Measurements from ENCODE around the gene CELA2B. TPM values are rescaled to one million over a fixed set of nuclear protein-coding genes. Genes with fewer than 3 reads are reported as not detected.
A peak's percentile ranks its signal among the peaks of the same experiment; 100 is the strongest.

The CELA2B gene
- total RNA-seq, 2 experiments from 2014 or later: not detected

GRCh38 chr1:15492596-15492995, 16.7 kb downstream of the CELA2B start:
- no peak overlapping the region for H3K27ac Mint-ChIP-seq
- H3K27me3 Mint-ChIP-seq: no peaks in the 10 kb centered on the region
- CTCF ChIA-PET: no interaction called here
- DNase-seq: no peak
- POLR2A ChIA-PET: no interaction called here
- H3K4me1 Mint-ChIP-seq (ENCODE audit: low read depth): no peaks in the 10 kb centered on the region
- peaks cover under 1% of the 10 kb centered on the region for H3K9me3 Mint-ChIP-seq
- peaks cover 14% of the 10 kb centered on the region for H3K36me3 Mint-ChIP-seq
- H3K4me3 Mint-ChIP-seq: no peak overlapping the region
- intact Hi-C loops (cut with micrococcal nuclease): no loop called here

DNA sequence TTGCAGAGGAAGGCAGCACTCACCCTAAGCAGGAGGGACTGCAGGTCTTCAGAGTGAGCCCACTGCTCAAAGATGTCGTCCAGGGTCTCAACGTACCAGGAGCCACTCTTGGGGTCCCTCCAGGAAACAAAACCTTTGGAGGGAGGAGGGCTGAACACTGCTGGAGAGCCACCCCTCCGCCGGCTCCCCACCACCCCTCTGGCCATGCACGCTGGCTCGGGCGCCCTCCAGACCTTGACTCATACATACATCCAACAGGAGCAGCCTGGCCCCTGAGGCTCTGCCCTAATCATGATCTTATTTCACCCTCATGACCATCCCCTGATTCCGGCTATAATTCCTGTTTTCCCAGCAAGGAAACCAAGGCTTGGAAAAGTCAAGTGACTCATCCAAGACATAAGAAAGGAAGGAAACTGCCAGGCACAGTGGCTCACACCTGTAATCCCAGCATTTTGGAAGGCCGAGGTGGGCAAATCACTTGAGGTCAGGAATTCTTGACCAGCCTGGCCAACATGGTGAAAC, 18.0 kb downstream of the CELA2B start:
- ChIA-PET CTCF (no interaction called here), POLR2A (no interaction called here)
- peaks cover 18% of the 10 kb centered on the region for H3K36me3 Mint-ChIP-seq

GRCh38 chr1:15500184-15501178, 24.6 kb downstream of the CELA2B start:
- POLR2A ChIA-PET: interaction anchor here (0.6 kb wide), 1 partner anchor 41 kb away, joined by 4 read pairs; no protein-coding TSS in a partner anchor
- CTCF ChIA-PET: interaction anchor here (0.6 to 1.6 kb wide), 7 partner anchors 7 to 177 kb away, joined by 3 to 7 read pairs (median 3); no protein-coding TSS in a partner anchor
- H3K9me3 Mint-ChIP-seq: peaks cover 4% of the 10 kb centered on the region
- peaks cover 7% of the 10 kb centered on the region for H3K36me3 Mint-ChIP-seq
- H3K27ac Mint-ChIP-seq: no peak overlapping the region
- intact Hi-C loops (cut with micrococcal nuclease): loop anchor here (5.0 kb wide), 1 partner anchor 178 kb away; no protein-coding TSS in a partner anchor
- H3K4me1 Mint-ChIP-seq (ENCODE audit: low read depth): no peaks in the 10 kb centered on the region
- no peaks in the 10 kb centered on the region for H3K27me3 Mint-ChIP-seq
- no peak overlapping the region for H3K4me3 Mint-ChIP-seq
- DNase-seq: no peak

More for the DNA sequence above, 18.0 kb downstream of the CELA2B start:
- Mint-ChIP-seq H3K27me3 (no peaks in the 10 kb centered on the region), H3K4me1 (ENCODE audit: low read depth) (no peaks in the 10 kb centered on the region), H3K27ac (no peak overlapping the region), H3K4me3 (no peak overlapping the region), H3K9me3 (peaks cover 4% of the 10 kb centered on the region)
- intact Hi-C loops (cut with micrococcal nuclease): no loop called here
- no peak for DNase-seq

DNA sequence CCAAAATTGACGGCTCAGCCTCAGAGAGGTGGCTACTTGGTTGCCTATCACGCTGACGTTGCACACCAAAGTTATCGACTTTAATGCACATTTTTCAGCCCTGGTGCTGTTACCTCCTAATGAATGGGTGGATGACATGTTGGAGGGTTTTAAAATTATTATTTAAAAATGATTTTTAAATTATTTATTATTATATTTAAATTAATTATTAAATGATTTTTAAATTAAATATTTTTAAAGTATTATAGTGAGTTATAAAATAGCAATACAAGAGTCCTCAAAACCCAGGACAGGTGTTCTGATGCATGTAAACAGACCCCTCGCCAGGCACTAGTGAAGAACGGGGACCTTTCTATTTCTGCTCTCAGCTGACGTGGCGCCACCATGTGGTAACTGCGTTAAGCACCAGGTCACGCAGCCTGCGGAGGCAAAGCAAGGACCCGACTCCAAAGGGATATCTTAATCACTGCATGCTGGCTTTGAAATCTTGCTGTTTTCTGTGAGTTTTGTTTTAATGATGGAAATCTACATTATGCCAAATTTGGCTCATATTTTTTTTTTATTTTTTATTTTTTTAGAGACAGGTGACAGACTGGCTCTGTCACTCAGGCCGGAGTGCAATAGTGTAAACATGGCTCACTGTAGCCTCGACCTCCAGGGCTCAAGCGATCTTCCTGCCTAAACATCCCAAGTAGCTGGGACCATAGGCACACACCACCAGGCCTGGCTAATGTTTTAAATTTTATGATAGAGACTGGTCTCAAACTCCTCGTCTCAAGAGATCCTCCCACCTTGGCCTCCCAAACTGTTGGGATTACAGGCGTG, 25.5 kb downstream of the CELA2B start:
- ChIA-PET POLR2A (no interaction called here), CTCF (interaction anchor here (0.7 to 1.6 kb wide), 4 partner anchors 8 to 184 kb away, joined by 3 to 7 read pairs (median 5); no protein-coding TSS in a partner anchor)
- peaks cover 5% of the 10 kb centered on the region for H3K36me3 Mint-ChIP-seq
- no peaks in the 10 kb centered on the region for H3K27me3 Mint-ChIP-seq
- intact Hi-C loops (cut with micrococcal nuclease): loop anchor here (5.0 kb wide), 1 partner anchor 179 kb away; no protein-coding TSS in a partner anchor
- DNase-seq: peak; percentile 73
- no peaks in the 10 kb centered on the region for H3K4me1 Mint-ChIP-seq (ENCODE audit: low read depth)
- H3K9me3 Mint-ChIP-seq: peaks cover 4% of the 10 kb centered on the region
- no peak overlapping the region for H3K4me3 Mint-ChIP-seq
- H3K27ac Mint-ChIP-seq: no peak overlapping the region

DNA sequence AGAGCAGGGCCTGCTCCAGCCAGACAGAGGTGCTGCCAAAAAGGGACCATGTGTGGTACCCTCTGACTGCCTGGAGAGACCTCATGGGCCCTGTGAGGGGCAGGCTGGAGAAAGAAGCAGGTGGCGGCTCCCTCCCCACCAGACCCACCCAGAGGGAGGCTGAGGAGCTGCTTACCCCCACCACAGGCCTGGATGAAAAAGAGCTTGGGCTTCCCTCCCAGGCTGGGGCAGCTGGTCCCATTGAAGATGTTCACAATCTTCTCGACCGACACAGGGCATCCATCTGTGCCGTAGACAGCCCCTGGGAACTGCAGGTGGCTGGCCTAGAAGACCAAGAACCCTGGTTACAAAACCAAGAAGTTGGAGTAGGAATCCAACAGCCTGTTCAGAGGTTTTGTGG, 28.5 kb downstream of the CELA2B start:
- no peak overlapping the region for H3K27ac Mint-ChIP-seq
- POLR2A ChIA-PET: interaction anchor here (0.6 kb wide), 1 partner anchor 77 kb away, joined by 3 read pairs; no protein-coding TSS in a partner anchor
- DNase-seq: no peak
- intact Hi-C loops (cut with micrococcal nuclease): loop anchor here (5.0 kb wide), 1 partner anchor 182 kb away; no protein-coding TSS in a partner anchor
- H3K4me3 Mint-ChIP-seq: no peak overlapping the region
- no peaks in the 10 kb centered on the region for H3K4me1 Mint-ChIP-seq (ENCODE audit: low read depth)
- no peaks in the 10 kb centered on the region for H3K9me3 Mint-ChIP-seq
- no peaks in the 10 kb centered on the region for H3K27me3 Mint-ChIP-seq
- H3K36me3 Mint-ChIP-seq: no peaks in the 10 kb centered on the region
- CTCF ChIA-PET: no interaction called here

DNA sequence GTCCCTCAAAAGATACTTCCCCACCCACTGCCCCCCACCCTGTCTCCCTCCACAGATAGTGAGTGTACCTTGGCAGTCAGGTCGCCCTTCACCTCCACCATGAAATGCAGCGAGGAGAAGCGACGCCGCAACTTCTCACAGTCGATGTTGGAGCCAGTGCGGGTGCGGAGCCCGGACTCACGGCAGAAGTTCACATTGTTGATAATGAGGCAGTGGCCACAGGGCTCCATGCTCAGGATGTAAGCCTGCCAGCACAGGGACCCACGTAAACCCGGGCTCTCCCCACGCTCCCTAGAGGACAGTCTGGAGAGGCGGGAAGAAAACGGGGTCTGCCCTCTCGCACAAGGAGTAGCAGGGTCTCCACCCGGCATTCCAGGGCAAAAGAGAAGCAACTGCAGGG, 30.9 kb downstream of the CELA2B start:
- Mint-ChIP-seq H3K27ac (no peak overlapping the region), H3K36me3 (no peaks in the 10 kb centered on the region), H3K27me3 (no peaks in the 10 kb centered on the region), H3K9me3 (no peaks in the 10 kb centered on the region), H3K4me1 (ENCODE audit: low read depth) (peaks cover 2% of the 10 kb centered on the region), H3K4me3 (no peak overlapping the region)
- intact Hi-C loops (cut with micrococcal nuclease): no loop called here
- DNase-seq: no peak
- ChIA-PET CTCF (no interaction called here), POLR2A (no interaction called here)

DNA sequence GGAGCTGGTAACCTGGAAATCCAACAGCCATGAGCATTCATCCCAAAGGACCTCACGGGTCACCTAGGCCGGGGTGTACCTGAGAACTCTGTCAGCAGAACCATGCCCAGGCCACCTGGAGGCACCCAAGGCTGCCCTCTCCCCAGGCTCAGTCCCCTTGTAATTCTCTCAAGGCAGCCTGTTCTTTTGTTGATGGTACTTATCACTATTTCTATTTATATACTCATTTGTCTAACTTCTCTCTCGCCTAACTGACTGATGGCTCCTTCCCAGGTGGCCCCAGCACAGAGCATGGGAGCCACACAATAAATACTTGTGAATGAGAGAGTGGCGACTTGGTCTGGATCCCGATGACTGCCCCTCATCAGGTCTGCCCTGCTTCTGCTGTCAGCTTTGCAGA, 31.4 kb downstream of the CELA2B start:
- Mint-ChIP-seq H3K9me3 (no peaks in the 10 kb centered on the region), H3K4me3 (no peak overlapping the region), H3K4me1 (ENCODE audit: low read depth) (peaks cover 2% of the 10 kb centered on the region), H3K36me3 (peaks cover 2% of the 10 kb centered on the region), H3K27me3 (no peaks in the 10 kb centered on the region), H3K27ac (no peak overlapping the region)
- DNase-seq: no peak
- intact Hi-C loops (cut with micrococcal nuclease): no loop called here
- ChIA-PET CTCF (no interaction called here), POLR2A (no interaction called here)

DNA sequence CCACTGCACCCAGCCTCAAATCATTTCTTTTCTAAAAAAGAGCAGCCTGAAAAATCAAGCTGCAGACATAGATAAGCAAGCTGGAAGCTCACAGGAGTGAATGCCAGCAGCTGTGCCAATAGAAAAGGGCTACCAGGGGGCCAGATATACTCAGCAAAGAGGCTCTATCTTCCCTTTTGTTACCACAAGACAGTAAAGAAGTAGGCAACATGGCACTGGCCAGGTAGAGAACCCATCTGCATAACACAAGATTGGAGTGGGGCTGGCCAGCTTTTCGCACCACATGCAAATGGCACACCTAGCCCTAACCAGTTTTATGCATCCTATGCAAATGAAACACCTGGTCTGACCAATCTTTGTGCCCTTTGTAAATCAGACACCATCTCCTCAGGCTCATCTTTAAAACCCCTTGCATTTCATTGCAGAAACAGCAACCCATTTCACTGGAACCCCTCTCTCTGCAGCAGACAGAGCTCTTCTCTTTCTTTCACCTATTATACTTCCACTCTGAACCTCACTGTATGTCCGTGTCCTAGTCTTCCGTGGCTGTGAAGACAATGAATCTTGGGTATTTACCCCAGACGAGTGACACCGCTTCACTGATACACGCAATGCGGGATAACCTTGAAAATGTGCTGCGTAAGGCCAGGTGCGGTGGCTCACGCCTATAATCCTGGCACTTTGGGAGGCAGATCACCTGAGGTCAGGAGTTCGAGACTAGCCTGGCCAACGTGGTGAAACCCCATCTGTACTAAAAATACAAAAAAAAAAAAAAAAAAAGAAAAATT, 33.0 kb downstream of the CELA2B start:
- no peak for DNase-seq
- Mint-ChIP-seq H3K36me3 (peaks cover 4% of the 10 kb centered on the region), H3K4me3 (no peak overlapping the region), H3K4me1 (ENCODE audit: low read depth) (peaks cover 2% of the 10 kb centered on the region), H3K27me3 (no peaks in the 10 kb centered on the region), H3K9me3 (no peaks in the 10 kb centered on the region), H3K27ac (no peak overlapping the region)
- intact Hi-C loops (cut with micrococcal nuclease): no loop called here
- CTCF ChIA-PET: no interaction called here
- POLR2A ChIA-PET: no interaction called here

DNA sequence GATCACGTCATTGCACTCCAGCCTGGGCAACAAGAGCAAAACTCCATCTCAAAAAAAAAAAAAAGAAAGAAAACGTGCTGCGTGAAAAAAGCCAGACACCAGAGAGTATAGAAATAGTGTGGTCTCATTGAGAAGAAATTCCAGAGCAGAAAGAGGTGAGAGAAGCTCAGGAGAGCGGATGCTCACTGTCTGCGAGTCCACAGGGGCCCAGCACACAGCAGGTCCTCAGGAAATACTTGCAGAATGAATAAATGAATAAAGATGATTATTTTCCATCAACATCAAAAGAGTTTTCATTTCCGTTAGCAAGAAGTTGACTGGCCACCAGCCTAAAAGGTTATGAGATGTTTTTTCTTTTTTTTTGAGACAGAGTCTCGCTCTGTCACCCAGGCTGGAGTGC, 33.7 kb downstream of the CELA2B start:
- H3K4me1 Mint-ChIP-seq (ENCODE audit: low read depth): peaks cover 5% of the 10 kb centered on the region
- intact Hi-C loops (cut with micrococcal nuclease): no loop called here
- H3K27me3 Mint-ChIP-seq: no peaks in the 10 kb centered on the region
- no peak overlapping the region for H3K27ac Mint-ChIP-seq
- no peaks in the 10 kb centered on the region for H3K9me3 Mint-ChIP-seq
- DNase-seq: no peak
- peaks cover 4% of the 10 kb centered on the region for H3K36me3 Mint-ChIP-seq
- CTCF ChIA-PET: no interaction called here
- POLR2A ChIA-PET: no interaction called here
- no peak overlapping the region for H3K4me3 Mint-ChIP-seq

- Mint-ChIP-seq H3K36me3 (peaks cover 10% of the 10 kb centered on the region), H3K27ac (no peak overlapping the region), H3K9me3 (no peaks in the 10 kb centered on the region), H3K27me3 (no peaks in the 10 kb centered on the region), H3K4me3 (no peak overlapping the region), H3K4me1 (ENCODE audit: low read depth) (peaks cover 13% of the 10 kb centered on the region)
- no peak for DNase-seq
- intact Hi-C loops (cut with micrococcal nuclease): no loop called here
- CTCF ChIA-PET: no interaction called here
- POLR2A ChIA-PET: no interaction called here
These were observed 34.9 kb downstream of the CELA2B start for GRCh38 chr1:15510611-15511405.

- CTCF ChIA-PET: interaction anchor here (1.4 kb wide), 1 partner anchor 190 kb away, joined by 5 read pairs; no protein-coding TSS in a partner anchor
- POLR2A ChIA-PET: no interaction called here
These were observed 37.3 kb downstream of the CELA2B start for GRCh38 chr1:15513192-15513591.

More at GRCh38 chr1:15513192-15513591, 37.3 kb downstream of the CELA2B start:
- Mint-ChIP-seq H3K4me3 (no peak overlapping the region), H3K36me3 (peaks cover 15% of the 10 kb centered on the region), H3K27me3 (no peaks in the 10 kb centered on the region), H3K27ac (no peak overlapping the region), H3K4me1 (ENCODE audit: low read depth) (peaks cover 15% of the 10 kb centered on the region), H3K9me3 (no peaks in the 10 kb centered on the region)
- no peak for DNase-seq
- intact Hi-C loops (cut with micrococcal nuclease): no loop called here
